Activated CD4-positive, CD25-positive, alpha-beta regulatory T cell treated with anti-CD3 and anti-CD28 coated beads, Interleukin-2, amount 50 U/mL, for 16 hours (primary cell): Measurements from ENCODE around the gene CCDC82.

Experiments
- DNase-seq: peaks from one replicate; pipeline ENCODE4 v3.0.0-alpha.2; 2020; ENCODE audit warnings: low read depth, low spot score

Gene CCDC82

DNA sequence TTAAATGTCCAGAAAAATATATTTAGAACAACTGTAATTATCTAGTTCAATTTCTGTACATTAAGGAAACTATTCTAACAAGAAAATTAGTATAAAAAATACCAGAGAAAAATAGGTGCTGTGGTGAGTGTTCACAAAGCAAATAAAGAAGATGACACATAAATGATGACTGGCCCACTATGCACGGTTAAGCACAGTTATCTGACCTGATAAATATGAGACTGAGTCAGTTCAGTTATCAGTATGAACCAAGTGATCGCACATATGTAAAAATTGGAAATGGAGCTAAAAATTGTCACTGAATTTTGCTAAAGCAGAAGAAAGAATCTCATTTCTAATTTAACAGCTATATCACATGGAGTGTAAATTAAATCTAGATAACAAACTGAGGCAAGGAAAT is 27.9 kb downstream of the CCDC82 start:
- DNase-seq: no peak

DNA sequence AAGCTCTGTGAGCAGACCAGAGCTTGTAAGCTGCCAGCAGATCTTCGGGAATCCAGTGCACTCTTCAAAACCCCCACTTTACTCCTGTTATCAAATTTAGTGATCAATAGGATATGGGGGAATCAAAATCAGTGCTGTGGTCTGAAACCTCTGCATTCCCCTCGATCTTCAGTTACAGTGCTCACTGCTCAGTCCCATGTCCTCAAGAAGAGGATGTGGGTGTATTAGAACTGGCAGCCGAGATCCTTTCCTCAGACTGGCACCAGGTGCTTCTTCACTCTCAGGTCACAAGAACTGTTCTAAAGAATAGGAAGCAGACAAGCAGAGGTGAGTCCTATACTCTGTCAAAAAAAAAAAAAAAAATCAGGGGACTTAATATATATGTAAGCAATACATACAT is 31.4 kb downstream of the CCDC82 start:
- no peak for DNase-seq

DNA sequence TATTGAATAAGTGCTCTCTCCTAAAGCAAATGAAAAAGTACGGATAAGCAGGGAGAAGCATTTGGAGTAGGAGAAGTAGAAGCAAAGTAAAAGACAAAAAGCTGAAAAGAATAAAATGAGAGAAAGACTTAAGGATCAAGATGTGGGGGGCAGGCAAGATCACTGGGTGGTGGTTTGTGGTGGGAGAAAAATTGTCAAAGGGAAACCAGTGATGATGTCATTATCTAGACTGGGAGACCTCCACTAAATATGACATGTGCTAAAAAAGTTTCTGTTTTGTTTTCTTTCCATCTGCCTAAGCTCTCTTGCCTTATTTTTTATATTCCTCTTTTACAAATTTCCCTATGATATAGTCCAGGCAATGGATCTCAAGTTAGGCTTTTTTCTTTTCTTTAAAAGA is 31.9 kb downstream of the CCDC82 start:
- DNase-seq: no peak

DNA sequence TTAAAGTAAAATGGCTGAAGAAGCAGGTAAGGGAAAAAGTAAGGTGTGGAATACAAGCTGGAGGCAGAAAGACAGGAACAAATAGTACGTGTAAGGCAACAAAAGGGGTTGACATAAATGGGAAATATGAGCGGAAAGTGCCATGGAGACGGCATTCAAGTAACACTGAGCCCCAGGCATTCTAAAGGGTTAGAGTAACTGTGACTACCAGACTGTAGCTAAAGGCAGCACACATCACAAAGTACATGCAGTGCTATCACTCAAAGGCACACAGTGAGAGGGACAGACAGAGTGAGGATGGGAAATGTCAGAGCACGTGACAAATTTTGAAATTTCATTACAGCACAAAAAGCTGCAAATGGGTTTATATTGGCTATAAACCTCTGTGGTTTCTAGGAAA is 32.9 kb downstream of the CCDC82 start:
- no peak for DNase-seq

DNA sequence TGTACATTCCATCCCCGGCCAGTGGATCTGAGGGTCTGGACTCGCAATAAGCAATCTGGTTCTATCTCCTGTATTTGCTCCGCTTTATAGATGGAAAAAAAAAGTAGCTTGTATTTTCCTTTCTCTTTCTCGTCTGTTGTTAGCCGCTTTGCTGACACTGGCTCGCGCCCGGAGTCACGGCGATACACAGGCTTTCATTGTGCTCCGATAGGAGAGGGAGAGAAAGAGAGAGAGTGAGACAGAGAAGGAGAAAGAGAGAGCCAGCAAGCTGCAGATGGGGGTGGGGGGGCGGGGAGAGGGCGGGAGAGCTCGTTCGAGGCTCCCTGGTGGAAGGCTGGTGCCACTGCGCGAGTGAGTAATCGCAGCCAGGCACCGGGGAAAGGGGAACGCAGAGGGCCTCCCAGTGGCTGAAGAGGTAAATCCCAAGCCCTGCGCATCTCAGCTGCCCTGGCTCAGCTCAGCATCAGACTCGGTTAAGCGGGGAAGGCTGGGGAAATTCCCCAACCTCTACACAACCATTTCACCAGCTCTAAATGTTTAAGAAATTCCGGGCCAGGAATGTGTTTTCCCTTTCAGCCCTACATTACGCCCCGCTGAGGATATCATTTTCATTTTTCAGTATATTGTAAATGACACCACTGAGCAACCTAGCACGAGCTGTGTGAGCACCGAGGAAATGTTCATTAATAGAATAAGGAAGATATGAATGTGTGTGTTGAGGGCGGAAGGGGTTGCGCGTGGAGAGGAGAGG is 46.6 kb downstream of the CCDC82 start, which contains the start of gene MAML2:
MAML2 (minus strand) TSS at position 235 of the 751 bp plus-strand sequence. CDS start 1,300 bp downstream, outside the sequence.
- peak; percentile 80 for DNase-seq

DNA sequence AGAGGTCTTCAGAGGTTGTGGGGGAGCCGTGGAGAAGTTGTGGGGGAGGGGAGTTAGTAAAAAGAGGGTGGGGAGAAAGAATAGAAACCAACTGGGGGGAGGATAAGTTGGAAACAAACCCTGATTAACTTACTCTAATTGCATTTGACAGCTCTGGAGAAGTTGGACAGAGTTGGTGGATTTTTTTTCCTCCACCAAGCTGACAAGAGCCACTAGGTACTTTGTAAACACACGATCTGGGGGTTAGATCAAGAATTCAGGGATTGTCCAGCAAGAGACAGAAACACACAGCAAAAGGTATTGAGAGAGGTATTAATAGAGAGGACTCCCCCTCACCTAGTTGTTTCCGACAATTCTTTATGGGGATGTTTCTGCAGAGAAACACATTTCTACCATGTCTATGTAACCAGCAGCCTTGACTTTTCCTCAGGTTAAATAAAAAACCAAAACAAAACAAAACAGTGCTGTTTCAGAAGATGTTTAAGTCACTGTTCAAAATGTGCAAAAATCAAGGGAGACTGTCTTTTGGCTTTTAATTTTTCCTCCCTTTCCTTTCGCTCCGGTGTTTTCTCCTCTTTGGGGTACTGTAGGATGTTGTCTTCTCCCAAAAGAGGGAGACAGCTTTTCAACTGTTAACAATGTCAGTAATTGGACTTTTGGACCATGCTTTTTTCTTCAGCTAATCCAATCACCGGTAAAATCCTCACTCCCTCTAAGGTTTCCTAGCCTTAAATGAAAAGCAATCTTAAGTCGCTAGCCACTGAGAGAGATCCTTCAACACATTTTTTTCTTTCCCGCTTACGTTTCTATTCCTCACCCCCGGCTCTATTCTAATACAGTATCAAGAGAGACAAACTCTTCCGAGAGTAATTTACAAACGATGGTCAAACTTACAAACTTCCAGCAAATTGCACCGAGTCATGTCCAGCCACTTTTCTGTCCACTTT is 47.4 kb downstream of the CCDC82 start:
- no peak for DNase-seq

DNA sequence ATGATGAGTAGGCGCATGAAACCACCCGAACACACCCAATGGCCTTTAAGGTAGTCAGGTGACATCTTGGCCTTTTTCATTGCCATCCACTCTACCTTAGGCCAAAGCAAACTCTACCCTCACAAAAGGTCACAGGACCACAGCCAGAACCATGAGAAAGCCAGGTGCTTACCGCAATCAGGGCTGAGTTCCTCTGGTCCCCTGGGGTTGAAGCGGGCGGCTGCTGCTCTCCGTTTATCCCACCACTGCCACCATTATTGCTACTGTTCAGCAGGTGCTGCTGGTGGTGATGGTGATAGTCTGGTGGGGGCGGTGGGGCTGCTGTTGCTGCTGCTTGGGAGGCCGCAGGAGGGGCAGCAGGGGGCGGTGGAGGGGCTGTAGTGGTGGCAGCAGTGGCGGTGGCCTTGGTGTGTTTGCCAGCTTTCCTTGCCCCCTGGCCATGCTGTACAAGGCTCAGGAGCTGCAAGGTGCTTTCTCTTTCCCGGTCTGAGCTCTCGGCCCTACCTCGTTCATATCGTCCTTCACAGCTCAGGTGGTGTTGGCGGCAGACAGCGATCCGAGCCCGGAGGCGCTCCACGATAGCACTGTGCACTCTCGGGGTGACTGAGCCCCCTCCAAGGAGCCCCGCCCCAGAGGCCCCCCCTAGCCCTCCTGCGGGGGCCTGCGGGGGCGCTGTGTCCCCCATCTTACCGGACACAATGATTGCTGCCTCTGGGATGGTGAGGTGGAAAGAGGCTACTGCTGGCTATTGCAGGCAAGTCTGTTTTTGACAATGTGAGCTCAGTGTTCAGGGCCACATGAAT is 48.3 kb downstream of the CCDC82 start:
- DNase-seq: peak; percentile 52

DNA sequence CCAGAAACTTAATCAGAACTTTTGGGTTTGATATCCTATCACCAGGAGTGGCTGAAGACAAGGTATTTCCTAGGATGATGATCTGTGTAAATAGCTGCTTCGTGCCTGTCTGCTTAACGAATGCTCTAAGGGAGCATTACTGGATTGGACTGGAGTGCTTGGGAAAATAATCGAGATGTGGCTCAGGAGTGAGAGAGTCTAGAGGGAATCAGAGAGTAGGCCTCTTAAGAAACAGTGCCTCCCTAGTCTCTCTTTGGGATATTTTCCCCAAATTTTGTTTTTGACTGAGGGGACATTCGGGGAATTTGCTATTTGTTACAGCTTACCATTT is 49.2 kb downstream of the CCDC82 start:
- DNase-seq: no peak

DNA sequence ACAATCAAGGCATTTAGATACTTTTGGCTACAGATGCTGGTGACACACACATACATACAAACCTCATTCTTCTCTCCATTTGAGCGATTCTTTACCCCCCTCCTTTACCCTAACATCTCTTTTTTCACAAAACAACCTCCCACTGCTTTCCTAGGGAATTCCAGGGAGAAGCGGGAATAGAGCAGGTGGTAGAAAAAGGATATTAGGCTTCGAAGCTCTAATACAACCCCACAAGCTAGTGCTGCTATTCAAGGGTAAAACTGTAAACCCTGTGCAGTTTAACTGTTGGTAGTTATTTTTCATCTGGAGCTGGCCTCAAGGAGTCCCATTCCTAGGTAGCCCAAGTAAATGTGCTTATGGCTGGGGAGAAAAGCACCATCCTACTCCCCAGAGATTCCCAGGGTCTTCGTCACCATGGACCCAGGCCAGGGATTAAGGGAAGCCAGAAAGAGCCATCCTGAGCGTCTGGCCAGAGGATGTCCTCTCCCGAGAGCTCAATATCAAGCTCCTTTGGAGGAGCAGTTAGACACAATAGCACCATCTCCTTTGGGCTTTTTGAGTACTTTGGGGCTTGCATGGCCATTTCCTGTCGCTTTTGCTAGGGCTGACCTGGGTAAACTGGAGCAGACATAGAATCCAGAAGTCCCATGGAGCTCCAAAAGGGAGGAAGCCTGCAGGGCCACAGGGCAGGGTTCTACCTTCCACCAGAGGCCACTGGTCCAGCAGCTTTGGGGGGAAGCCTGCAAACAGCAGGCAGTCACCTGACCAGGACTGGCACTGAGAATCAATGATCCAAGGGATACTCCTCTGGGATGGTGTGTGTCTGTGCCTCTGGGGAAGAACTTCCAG is 49.8 kb downstream of the CCDC82 start:
- no peak for DNase-seq

DNA sequence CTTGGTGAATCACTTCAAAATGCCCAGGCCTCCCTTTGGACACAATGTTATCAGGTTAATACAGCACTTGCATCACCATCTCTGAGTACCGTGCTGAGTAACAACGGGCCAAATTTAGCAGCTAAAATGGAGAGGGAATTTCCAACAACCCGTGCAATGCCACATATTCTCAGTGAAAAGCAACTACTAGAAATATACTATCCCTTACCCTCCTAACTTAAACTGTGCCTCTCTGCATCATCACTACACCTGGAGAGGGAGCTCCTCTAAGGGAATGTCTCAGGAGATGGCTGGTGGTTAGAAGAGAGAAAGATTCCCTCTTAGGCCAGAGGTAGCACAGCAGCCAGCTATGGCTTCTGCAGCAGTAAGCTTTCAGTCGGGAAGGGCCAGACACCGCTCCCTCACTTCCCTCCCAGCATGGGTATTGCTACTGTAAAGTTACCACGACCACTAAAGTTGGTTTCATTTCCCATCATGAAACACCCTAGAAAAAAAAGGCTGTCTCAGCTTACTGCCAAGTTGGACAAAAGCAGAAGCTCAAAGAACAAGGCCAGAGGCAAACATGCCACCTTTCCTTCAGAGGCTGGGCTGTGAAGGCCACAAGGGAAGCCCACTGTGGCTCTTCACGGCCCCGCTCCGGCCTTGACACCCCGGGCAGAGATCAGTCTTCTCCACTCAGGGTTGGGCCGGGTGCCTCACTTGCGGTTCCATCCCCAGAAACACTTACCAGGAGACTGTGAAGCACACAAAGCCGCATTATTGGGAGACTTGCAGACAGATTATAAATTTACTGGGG is 50.6 kb downstream of the CCDC82 start:
- DNase-seq: no peak

DNA sequence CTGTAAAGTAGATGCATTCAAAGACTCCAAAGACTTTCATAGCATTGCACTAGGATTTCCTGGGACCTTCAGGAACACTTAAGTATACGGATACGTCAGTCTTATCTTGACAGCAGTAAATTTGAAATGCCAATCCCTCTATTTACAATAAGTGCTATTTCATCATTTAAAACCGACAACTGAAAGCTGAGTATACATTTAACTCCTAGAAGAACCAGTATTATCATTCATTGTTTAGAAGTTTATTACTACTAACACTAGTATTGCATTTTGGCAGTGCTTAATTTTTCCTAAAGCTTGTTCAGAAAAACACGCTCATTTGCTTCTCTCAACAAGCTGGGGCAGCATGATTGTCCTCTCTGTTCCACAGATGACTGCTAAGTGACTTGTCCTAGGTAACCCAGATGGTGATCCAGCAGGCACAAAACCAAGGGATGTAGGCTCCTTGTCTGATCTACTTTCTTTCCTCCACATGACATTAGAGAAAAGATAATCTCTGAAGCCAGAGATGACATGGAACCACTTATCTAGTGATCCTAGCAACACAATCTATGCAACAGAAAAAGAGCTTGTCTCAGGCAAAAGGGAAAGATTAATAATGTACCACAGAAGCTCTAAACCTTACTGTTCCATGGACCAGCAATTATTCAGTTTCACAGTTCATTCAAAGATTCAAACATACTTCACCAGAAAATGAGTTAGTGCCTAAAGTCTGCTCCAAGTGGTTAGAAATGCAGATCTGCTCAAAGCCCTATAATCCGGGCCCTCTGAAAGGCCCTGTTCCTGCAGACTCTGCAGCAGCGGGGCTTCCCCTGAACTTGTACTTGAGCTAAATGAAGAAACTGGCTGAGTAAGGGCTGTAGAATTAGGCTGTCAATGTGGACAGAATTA is 51.9 kb downstream of the CCDC82 start:
- DNase-seq: no peak

DNA sequence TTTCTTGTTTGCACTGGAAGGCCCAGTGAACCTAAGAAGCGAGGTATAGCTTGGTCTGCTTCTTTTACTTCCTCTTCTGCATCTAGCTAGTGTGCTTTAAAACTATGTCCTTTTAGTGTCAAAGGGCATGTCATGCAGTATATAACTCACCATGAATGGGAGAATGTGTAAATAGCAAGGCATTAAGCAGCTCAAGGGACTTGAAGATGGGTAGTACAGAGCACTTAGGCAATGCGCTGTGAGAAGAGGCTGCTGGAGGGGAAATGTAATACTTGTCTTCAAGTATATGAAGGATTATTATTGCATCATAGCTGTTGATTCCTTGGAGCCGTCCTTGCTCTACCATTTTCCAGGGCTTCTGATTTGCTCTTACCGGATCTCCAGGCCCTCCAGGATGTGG is 54.3 kb downstream of the CCDC82 start:
- DNase-seq: no peak

DNA sequence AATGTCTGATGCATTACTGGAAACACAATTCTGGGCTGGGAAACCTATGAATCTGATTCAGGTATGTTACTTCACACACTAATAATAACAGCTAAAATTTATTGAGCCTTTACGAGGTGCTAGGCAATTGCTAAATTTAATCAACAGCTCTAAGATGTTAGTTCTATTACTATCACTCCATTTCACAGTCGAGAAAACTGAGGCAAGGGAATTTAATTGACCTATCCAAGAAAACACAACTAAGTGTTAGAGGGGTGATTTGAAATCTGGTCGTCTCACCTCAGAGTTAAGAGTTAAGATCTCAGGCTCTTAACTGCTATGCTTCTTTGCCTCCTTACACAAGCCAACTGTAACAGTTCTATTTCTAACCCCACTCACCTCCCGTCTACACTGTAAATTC is 55.5 kb downstream of the CCDC82 start:
- no peak for DNase-seq

DNA sequence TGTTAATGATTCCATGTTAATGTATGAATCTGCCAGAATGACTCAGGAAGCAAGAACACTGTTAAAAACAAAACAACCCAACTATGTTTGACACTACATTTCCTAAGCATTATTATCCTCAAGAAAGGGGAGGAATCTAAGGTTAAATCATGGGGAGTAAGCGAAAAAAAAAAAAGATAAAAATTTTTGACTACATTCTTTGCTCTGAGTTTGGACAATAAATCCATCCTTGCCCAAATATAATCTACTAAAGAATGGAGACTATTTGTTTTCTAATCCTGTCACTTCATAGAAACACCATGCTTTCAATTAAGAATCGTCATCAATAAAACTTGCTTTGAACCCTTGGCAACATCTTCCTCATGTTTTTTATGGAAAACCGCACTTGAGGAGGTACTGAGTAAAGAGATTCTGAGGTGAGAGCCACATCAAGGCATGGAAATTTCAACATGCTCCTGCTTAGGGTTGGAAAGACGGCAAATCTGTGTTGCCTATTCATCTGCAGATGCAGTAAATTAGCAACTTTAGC is 56.5 kb downstream of the CCDC82 start:
- DNase-seq: no peak

DNA sequence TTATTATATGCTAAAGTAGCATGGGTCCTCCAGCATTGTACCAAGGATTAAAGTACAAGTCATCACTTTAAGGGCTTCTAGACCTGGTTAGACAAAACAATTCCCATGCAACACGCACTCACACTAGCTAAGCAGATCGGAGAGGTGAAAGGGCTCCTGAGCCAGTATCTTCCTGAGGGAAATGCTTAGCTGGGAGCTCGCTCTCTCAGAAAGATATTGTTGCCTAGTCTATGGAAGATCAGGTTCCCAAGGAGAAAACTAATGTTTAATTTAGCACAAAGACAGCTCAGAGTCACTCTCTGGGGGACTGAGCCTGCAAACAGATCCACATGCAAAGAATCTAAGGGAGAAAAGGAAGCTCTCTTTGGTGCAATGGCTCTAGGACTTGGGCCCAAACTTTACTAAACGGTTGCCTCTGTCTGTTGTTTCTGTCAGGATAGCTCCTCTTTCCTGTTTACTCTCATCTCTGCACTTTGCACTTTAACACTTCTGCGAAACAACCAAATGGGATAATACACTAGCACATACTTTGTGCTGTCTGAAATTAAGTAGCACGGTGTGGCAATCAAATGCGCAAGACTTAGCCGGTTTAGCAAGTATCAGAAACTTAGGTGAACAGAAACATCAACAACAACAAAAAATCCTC is 57.5 kb downstream of the CCDC82 start:
- DNase-seq: no peak

DNA sequence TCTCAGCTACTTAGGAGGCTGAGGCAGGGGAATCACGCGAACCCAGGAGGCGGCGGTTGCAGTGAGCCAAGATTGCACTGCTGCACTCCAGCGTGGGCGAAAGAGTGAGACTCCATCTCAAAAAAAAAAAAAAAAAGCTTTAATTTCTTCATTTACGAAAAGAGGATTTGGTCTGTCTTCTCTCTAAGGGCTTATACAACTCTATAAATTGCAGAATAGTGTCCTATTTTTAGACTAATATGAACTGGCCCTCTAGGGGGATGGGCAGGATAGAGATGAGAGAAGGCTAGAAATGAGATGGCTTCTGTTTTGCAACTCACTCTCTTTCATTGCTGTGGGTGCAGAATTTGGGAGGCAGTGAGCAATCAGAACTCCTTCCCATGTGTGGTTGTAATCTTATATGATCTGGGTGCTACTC is 58.0 kb downstream of the CCDC82 start:
- no peak for DNase-seq

DNA sequence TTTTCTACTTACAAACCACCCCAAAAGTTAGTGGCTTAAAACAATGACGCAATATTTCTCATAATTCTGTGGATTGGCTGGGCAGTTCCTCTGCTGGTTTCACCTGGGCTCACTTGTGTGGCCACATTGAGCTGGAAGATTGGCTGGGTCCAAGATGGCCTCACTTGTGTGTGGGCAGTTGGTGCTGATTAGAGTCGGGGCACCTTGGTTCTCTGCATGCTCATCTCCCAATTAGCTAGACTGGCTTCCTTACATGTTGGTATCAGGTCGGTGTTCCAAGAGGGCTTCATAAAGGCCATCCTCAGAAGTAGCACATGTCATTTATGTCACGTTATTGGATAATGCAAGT is 59.2 kb downstream of the CCDC82 start:
- no peak for DNase-seq

DNA sequence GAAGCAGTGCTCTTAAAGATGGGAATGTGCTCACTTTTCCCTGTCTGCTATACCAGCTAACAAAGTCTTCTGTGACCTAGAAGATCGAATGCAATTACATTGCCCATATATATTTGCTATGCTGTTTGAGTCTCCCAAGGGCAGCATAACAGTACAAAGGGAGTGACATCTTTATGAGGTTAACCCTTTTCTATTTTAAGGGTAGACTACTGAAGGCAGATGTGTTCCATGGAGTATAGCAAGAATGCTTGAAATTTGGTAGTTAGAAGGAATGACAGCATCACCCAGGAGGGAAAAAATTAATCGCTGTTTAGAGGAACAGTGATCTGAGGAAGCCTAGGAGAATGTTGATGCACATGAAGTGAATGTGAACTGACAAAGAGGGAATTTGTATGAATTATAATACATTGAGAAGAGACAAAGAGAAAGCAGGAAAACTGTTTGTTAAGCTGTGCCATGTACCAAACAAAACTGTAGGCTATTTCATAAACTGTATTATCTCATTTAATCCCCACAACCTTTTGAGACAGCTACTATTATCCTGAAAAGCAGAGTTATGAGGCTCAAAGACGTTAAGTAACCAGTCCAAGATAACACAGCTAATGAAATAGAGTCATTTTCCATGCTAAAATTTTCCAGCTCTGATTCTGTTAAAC is 59.7 kb downstream of the CCDC82 start:
- no peak for DNase-seq
